ENCODE measurements around the gene OGFOD1.
A peak's percentile ranks its signal among the peaks of the same experiment; 100 is the strongest.
"Not testable (repeated sequence)": the region's sequence is repeated elsewhere in the genome, so short reads cannot be mapped to it uniquely, and the experiment has no call there.

OGFOD1 gene

GRCh38 chr16:56480776-56481467 lies 29.6 kb downstream of the OGFOD1 start:
- DNase-seq (ENCODE audit: low read depth) = no peak

GRCh38 chr16:56481468-56482122 lies 30.2 kb downstream of the OGFOD1 start:
- DNase-seq (ENCODE audit: low read depth) = no peak

- DNase-seq (ENCODE audit: low read depth) = no peak
Measured at GRCh38 chr16:56482683-56483236, 31.4 kb downstream of the OGFOD1 start.

- DNase-seq (ENCODE audit: low read depth) = no peak
Measured at GRCh38 chr16:56483394-56483793, 32.0 kb downstream of the OGFOD1 start.

- DNase-seq (ENCODE audit: low read depth) = no peak
Measured at GRCh38 chr16:56488035-56488434, 36.7 kb downstream of the OGFOD1 start.

- not testable (repeated sequence) for DNase-seq (ENCODE audit: low read depth)
Measured at GRCh38 chr16:56488868-56489267, 37.5 kb downstream of the OGFOD1 start.

GRCh38 chr16:56491657-56492261 lies 40.4 kb downstream of the OGFOD1 start:
- DNase-seq (ENCODE audit: low read depth) = no peak

- no peak for DNase-seq (ENCODE audit: low read depth)
Measured at GRCh38 chr16:56493126-56493525, 41.8 kb downstream of the OGFOD1 start.

GRCh38 chr16:56493815-56494214 lies 42.5 kb downstream of the OGFOD1 start:
- no peak for DNase-seq (ENCODE audit: low read depth)

- DNase-seq (ENCODE audit: low read depth) = no peak
Measured at GRCh38 chr16:56505181-56505580, 53.8 kb downstream of the OGFOD1 start.

- DNase-seq (ENCODE audit: low read depth) = no peak
Measured at GRCh38 chr16:56506941-56507340, 55.6 kb downstream of the OGFOD1 start.

- DNase-seq (ENCODE audit: low read depth) = no peak
Measured at GRCh38 chr16:56510544-56510943, 59.2 kb downstream of the OGFOD1 start.

GRCh38 chr16:56512025-56512424 lies 60.7 kb downstream of the OGFOD1 start:
- no peak for DNase-seq (ENCODE audit: low read depth)

GRCh38 chr16:56513091-56513490 lies 61.7 kb downstream of the OGFOD1 start:
- no peak for DNase-seq (ENCODE audit: low read depth)

GRCh38 chr16:56513972-56514371 lies 62.6 kb downstream of the OGFOD1 start:
- DNase-seq (ENCODE audit: low read depth) = peak; percentile 8

GRCh38 chr16:56514845-56515244 lies 63.5 kb downstream of the OGFOD1 start:
- DNase-seq (ENCODE audit: low read depth) = no peak

- no peak for DNase-seq (ENCODE audit: low read depth)
Measured at GRCh38 chr16:56515665-56516064, 64.3 kb downstream of the OGFOD1 start.

- no peak for DNase-seq (ENCODE audit: low read depth)
Measured at GRCh38 chr16:56517206-56517605, 65.9 kb downstream of the OGFOD1 start.

- no peak for DNase-seq (ENCODE audit: low read depth)
Measured at GRCh38 chr16:56518425-56518824, 67.1 kb downstream of the OGFOD1 start.

GRCh38 chr16:56519459-56520250 lies 68.3 kb downstream of the OGFOD1 start, which contains the start of gene BBS2:
Gene BBS2, minus strand, starts transcription at chr16:56520024. Its CDS starts 162 bp downstream, at chr16:56519862.
- DNase-seq (ENCODE audit: low read depth) = peak; percentile 87

- no peak for DNase-seq (ENCODE audit: low read depth)
Measured at GRCh38 chr16:56520251-56520577, 68.9 kb downstream of the OGFOD1 start.

- no peak for DNase-seq (ENCODE audit: low read depth)
Measured at GRCh38 chr16:56525236-56525635, 73.9 kb downstream of the OGFOD1 start.
